OCI-LY7 (cell line): ENCODE measurements around the gene RTL10.

Experiments used
- CTCF ChIP-seq: fragments of 200-600 bp; sonication (generic); conservative IDR thresholded peaks from 2 replicates; pipeline ENCODE4 v1.5.1; 2014; ENCODE audit warnings: mild to moderate bottlenecking, antibody characterized with exemption, low read length, moderate library complexity, mixed read lengths
- EZH2phosphoT487 ChIP-seq: fragments of 200-600 bp; sonication (generic); IDR thresholded peaks from 2 replicates; pipeline ENCODE4 v1.6.1; 2018; ENCODE audit warnings: low read depth, borderline replicate concordance, mild to moderate bottlenecking, mixed run types, antibody characterized with exemption, low read length, moderate library complexity, mixed read lengths

GRCh38 chr22:19826619-19826950 is 28.1 kb downstream of the RTL10 start:
- TF ChIP-seq CTCF (no peak), EZH2phosphoT487 (no peak)
